ENCODE measurements around the gene ABLIM3. TPM values are rescaled to one million over a fixed set of nuclear protein-coding genes. Genes with fewer than 3 reads are reported as not detected.
A peak's percentile ranks its signal among the peaks of the same experiment; 100 is the strongest.

The ABLIM3 gene
- 10 to 100 TPM in 1 of 8 experiments, 1 to 10 TPM in 5, under 1 TPM in 2; 0.18 to 28.7 (median 4.3) TPM for total RNA-seq

DNA sequence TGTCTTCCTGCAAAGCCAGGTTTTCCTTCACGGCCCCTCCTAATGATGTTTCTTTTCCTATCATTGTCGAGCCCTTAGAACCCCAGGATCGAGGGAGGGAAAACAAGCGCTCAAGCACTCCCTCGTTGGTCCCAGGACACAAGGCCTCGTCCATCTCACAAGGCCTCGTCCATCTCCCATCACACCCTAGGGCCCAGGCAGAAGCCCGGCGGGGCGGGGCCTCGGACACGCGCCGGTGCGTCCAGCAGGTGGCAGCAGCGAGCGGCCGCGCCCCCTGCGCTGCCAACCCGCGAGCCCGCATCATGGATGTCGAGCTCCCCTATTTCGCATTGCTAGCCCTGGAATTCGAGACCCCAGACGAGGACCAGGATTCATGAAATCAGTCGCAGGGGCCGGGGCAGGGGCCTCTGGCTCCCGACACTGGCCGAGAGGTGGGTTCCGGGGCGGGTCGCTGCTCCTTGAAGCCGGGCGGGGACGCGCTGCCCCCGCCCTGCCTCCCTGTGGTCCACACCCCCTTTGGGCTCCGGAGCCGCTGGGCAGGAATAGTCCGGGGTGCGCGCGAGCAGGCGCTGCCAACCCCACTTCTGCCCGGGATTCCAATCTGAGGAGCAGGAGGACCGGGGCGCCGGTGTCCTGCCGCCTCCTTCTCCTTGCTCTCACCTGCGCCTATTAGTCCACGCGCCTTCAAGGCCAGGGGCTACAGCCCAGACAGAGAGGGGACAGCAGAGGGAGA is at the start of gene ABLIM3:
TSS of gene ABLIM3 (plus strand) at position 270 of the 733 bp plus-strand sequence. CDS start 603 bp downstream, outside the sequence.
- H3K27ac ChIP-seq, result no peak within 1 kb of the TSS
- H3K4me1 ChIP-seq (replicated peaks in 1 of 2), result peaks cover 3 to 13% of the 10 kb centered on the region in 2 donors
- 0 to 60% (median 23%) methylated on average over 1 to 23 of the region's 54 CpGs; no CpG with 5 or more reads in 2 of the 10 experiments for WGBS, 10 experiments
- ATAC-seq (replicated peaks in 6 of 8), result peak; percentile 84 to 98 (median 90)
- H3K4me3 ChIP-seq, result peak within 1 kb of the TSS; percentile 45 to 89 (median 64)
- in situ Hi-C loops (cut with MboI; ENCODE audit: low pct_unique_long_range_greater_than_20kb in 2 of 9, low sequenced_read_pairs in 9 of 9, unreplicated experiment in 9 of 9), result loop anchor here in 5 of 9 experiments (25.0 kb wide), 2 partner anchors 96 to 121 kb away; partner anchors contain the start of gene AFAP1L1 (in 2 of the 5)

DNA sequence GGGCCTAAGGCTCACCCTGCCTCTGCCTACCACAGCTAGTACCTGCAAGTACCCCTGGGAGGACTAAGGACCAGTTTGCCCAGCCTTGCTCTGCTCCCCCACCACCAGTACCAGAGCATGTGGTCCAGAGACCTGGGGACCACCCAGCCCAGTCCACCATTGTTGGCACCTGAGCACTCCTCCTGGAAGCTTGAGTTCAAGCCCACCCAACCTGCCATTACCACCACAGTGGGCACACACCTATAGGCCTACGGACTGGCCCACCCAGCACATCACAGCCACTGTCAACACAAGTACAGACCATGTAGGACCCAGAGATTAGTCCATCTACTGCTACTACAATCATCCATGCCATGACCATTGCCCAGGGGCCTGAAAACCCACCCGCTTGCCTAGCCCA is 47.7 kb upstream of the ABLIM3 start:
- ATAC-seq (replicated peaks in 6 of 8), result no peak
- Histone ChIP-seq H3K4me1 (replicated peaks in 1 of 2) (no peaks in the 10 kb centered on the region), H3K4me3 (no peak overlapping the region), H3K27ac (no peak overlapping the region)
- WGBS, 10 experiments, result 0 to 88% methylated on average over 1 of the region's 2 CpGs; no CpG with 5 or more reads in 8 of the 10 experiments
- in situ Hi-C loops (cut with MboI; ENCODE audit: low pct_unique_long_range_greater_than_20kb in 2 of 9, low sequenced_read_pairs in 9 of 9, unreplicated experiment in 9 of 9), result no loop called here

DNA sequence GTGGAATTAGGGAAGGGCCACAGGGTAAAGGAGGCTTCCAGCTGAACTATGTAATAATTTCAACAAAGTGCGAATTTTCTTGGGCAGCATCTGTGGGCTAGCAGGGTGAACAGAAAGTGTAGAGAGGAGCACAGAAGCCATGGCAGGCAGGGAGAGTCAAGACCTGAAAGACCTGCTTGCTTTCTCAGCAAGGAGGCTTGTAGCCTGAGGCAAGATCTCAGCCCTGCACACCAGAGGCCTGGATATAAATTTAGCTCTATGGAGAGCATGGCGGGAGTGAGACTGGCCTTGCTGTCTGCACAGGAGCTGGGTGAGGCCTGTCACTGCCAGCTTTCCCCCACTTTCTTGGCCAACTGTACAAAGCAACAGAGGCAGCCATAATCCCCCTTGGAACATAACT is 46.3 kb upstream of the ABLIM3 start:
- no peak for ATAC-seq (replicated peaks in 6 of 8)
- in situ Hi-C loops (cut with MboI; ENCODE audit: low pct_unique_long_range_greater_than_20kb in 2 of 9, low sequenced_read_pairs in 9 of 9, unreplicated experiment in 9 of 9), result no loop called here
- Histone ChIP-seq H3K4me3 (no peak overlapping the region), H3K4me1 (replicated peaks in 1 of 2) (no peaks in the 10 kb centered on the region), H3K27ac (no peak overlapping the region)
- WGBS, 10 experiments, result 20 to 100% (median 69%) methylated on average over 1 to 2 of the region's 2 CpGs; no CpG with 5 or more reads in 4 of the 10 experiments

DNA sequence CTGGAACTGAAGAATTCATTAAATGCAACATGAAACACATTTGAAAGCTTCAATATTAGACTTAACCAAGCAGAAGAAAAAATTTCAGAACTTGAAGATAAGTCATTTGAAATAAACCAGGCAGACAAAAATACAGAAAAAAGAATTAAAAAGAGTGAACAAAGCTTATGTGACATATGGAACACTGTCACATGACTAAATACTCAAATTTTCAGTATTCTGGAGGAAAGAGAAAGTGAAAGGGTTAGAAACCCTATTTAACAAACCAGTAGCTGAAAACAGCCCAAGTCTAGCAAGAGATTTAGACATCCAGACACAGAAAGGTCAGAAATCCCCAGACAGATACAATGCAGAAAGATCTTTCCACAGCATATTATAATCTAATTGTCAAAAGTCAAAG is 41.4 kb upstream of the ABLIM3 start:
- Histone ChIP-seq H3K4me1 (replicated peaks in 1 of 2) (no peaks in the 10 kb centered on the region), H3K4me3 (no peak overlapping the region), H3K27ac (no peak overlapping the region)
- ATAC-seq (replicated peaks in 6 of 8), result no peak
- in situ Hi-C loops (cut with MboI; ENCODE audit: low pct_unique_long_range_greater_than_20kb in 2 of 9, low sequenced_read_pairs in 9 of 9, unreplicated experiment in 9 of 9), result loop anchor here in 3 of 9 experiments (25.0 kb wide), 3 partner anchors 288 to 663 kb away; no protein-coding TSS in a partner anchor

DNA sequence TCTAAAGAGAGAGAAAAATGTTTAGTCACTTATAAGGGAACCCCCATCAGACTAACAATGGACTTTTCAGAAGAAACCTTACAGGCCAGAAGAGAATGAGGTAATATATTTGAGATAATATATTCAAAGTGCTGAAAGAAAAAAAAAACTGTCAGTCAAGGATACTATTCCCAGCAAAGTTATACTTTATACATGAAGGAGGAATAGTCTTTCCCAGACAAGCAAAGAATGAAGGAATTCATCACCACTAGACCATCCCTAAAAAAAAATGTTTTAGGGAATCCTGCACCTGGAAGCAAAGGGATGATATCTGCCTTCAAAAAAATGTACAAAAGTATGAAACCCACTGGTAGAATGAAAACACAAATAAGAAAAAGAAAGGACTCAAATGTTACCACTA is 41.0 kb upstream of the ABLIM3 start:
- ATAC-seq (replicated peaks in 6 of 8), result no peak
- in situ Hi-C loops (cut with MboI; ENCODE audit: low pct_unique_long_range_greater_than_20kb in 2 of 9, low sequenced_read_pairs in 9 of 9, unreplicated experiment in 9 of 9), result loop anchor here in 3 of 9 experiments (25.0 kb wide), 3 partner anchors 288 to 663 kb away; no protein-coding TSS in a partner anchor

DNA sequence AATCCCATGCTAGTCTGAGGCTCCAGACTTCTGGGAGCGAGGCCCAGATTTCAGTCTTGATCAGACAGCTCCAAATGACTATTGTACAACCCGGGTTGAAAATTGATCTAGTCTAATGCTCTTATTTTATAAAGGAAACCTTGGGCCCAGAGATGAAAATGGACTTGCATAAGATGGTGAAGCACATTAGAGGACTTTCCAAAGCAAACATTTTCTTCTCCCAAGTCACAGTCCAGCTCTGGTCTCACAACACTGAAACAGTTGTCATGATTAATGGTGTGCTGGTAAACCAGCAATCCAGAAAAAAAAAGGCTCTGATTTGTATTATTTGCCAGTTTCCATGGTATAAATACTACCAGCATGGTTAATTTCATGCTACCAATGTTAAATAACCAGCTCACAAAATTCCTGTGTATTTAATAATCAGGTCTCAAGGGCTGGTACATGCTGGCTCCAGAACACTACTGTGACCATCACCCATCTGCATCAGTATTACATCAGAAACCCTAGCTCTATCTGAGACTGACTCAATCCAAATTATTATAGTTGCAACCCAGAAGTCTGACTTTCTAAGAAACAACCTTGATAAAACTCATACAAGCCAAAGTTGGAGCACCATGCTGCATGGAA is 32.5 kb upstream of the ABLIM3 start:
- H3K27ac ChIP-seq, result no peak overlapping the region
- 60 to 100% (median 80%) methylated on average over 1 to 2 of the region's 2 CpGs; no CpG with 5 or more reads in 5 of the 10 experiments for WGBS, 10 experiments
- no peak for ATAC-seq (replicated peaks in 6 of 8)
- no peak overlapping the region for H3K4me3 ChIP-seq
- in situ Hi-C loops (cut with MboI; ENCODE audit: low pct_unique_long_range_greater_than_20kb in 2 of 9, low sequenced_read_pairs in 9 of 9, unreplicated experiment in 9 of 9), result loop anchor here in 3 of 9 experiments (25.0 kb wide), 3 partner anchors 296 to 671 kb away; no protein-coding TSS in a partner anchor
- H3K4me1 ChIP-seq (replicated peaks in 1 of 2), result no peaks in the 10 kb centered on the region

More for the DNA sequence above, 41.0 kb upstream of the ABLIM3 start:
- Histone ChIP-seq H3K27ac (no peak overlapping the region), H3K4me1 (replicated peaks in 1 of 2) (no peaks in the 10 kb centered on the region), H3K4me3 (no peak overlapping the region)

DNA sequence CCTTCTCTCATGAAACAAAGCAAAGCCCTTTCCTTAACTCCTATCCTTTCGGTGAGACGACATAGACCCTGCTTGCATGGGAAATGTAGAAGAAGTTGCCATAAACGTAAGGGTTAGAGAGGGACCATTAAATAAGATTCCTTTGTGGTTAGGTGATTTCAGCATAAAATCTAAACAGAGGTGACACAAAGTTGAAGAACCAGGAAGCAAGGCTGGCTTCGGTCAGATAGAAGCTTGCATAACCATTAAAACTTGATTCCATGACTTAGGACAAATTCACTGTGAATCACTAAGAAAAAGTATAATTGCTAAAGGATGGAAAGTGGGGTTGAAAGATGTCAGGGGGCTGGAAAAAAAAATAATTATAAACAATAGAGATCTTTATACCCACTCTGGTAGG is 30.9 kb upstream of the ABLIM3 start:
- ATAC-seq (replicated peaks in 6 of 8), result no peak
- Histone ChIP-seq H3K4me1 (replicated peaks in 1 of 2) (no peaks in the 10 kb centered on the region), H3K4me3 (no peak overlapping the region), H3K27ac (no peak overlapping the region)
- in situ Hi-C loops (cut with MboI; ENCODE audit: low pct_unique_long_range_greater_than_20kb in 2 of 9, low sequenced_read_pairs in 9 of 9, unreplicated experiment in 9 of 9), result loop anchor here in 5 of 9 experiments (10.0 to 25.0 kb wide), 5 partner anchors 56 to 673 kb away; no protein-coding TSS in a partner anchor
- 57 to 100% (median 80%) methylated on average over 1 to 4 of the region's 4 CpGs; no CpG with 5 or more reads in 1 of the 10 experiments for WGBS, 10 experiments

DNA sequence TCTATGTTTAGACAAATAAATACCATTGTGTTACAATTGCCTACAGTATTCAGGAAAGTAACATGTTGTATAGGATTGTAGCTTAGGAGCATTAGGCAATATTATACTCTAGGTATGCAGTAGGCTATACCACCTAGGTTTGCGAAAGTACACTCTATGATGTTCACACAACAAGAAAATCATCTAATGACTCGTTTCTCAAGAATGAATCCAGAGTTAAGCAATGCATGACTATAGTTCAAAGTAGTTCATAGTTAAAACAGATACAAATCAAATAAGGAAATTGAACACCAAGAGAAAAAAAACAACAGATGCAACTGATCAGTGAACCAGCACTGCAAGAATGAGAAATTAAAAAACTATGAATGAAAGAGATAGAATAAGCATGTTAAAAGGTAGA is 27.6 kb upstream of the ABLIM3 start:
- in situ Hi-C loops (cut with MboI; ENCODE audit: low pct_unique_long_range_greater_than_20kb in 2 of 9, low sequenced_read_pairs in 9 of 9, unreplicated experiment in 9 of 9), result loop anchor here in 5 of 9 experiments (10.0 to 25.0 kb wide), 5 partner anchors 59 to 676 kb away; no protein-coding TSS in a partner anchor
- Histone ChIP-seq H3K4me3 (no peak overlapping the region), H3K4me1 (replicated peaks in 1 of 2) (no peaks in the 10 kb centered on the region), H3K27ac (no peak overlapping the region)
- 22 to 100% (median 83%) methylated on average over 1 to 2 of the region's 2 CpGs; no CpG with 5 or more reads in 2 of the 10 experiments for WGBS, 10 experiments
- peak in 2 of 8 experiments; percentile 15 to 20 for ATAC-seq (replicated peaks in 6 of 8)

DNA sequence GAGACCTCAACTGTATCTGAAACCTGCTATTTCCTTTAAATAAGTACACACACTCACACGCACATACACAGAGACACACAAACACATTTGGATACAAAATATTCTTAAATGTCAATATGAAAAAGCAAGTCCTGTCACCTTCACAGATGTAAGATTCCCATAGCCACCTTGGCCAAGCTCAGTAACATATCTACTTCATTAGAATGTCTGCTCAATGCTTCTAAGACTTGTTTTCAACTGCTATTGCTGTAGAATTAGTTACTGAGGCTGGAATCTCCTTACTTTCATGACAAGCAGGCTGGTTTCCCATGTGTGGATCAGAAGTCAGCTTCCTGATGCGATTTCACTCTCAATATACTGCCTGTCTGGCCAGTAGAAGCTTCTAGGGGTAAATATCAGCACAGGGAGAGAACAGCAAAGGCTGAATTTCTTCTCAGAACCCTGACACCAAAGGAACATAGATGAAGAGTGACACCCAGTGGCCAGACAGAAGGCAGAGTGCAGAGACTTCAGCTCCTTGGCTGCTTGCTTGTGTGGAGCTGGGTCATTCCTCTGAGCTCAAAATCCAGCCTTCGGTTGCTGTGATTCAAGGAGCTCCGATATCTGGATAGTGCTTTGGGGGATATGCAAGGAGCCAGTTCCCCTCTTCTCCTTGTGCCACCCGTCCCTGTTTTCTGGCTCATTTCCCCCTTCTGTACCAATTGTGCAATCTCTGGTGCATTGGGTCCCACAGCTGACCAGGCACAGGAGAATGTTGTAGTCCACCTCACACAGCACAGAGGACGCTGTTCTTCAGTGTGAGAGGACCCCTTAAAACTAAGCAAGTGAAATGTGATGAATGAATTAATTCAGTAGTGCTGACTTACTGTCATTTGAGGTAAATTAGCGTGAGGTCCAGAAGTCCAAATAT is 26.6 kb upstream of the ABLIM3 start:
- ATAC-seq (replicated peaks in 6 of 8), result peak; percentile 83 to 100 (median 96)
- H3K27ac ChIP-seq, result no peak overlapping the region
- H3K4me3 ChIP-seq, result no peak overlapping the region
- in situ Hi-C loops (cut with MboI; ENCODE audit: low pct_unique_long_range_greater_than_20kb in 2 of 9, low sequenced_read_pairs in 9 of 9, unreplicated experiment in 9 of 9), result loop anchor here in 5 of 9 experiments (10.0 to 25.0 kb wide), 5 partner anchors 60 to 677 kb away; no protein-coding TSS in a partner anchor
- WGBS, 10 experiments, result 20 to 100% (median 64%) methylated on average over 1 to 5 of the region's 7 CpGs
- H3K4me1 ChIP-seq (replicated peaks in 1 of 2), result no peaks in the 10 kb centered on the region

DNA sequence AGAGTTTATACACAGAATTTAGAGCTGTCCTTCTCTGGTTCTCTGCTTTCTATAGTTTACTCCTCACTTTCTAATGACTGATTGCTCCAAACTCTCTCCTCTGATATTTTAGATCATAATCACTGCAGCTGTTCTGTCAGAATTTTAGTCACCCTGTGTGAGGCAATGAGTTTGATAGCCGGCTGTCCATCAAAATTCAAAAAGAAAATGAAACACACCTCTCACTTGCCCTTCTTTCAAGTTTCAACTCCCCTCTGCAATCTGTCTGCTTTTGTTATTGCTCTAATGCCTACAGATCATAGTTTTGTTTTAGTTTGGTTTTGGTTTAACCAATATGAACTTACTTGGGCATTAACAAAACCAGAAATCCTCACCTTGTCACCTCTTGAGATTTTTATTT is 23.3 kb upstream of the ABLIM3 start:
- Histone ChIP-seq H3K4me3 (no peak overlapping the region), H3K27ac (no peak overlapping the region), H3K4me1 (replicated peaks in 1 of 2) (no peaks in the 10 kb centered on the region)
- ATAC-seq (replicated peaks in 6 of 8), result no peak
- in situ Hi-C loops (cut with MboI; ENCODE audit: low pct_unique_long_range_greater_than_20kb in 2 of 9, low sequenced_read_pairs in 9 of 9, unreplicated experiment in 9 of 9), result loop anchor here in 5 of 9 experiments (10.0 to 25.0 kb wide), 5 partner anchors 63 to 681 kb away; no protein-coding TSS in a partner anchor
- 60 to 100% (median 83%) methylated on average over 1 of the region's 1 CpG; no CpG with 5 or more reads in 3 of the 10 experiments for WGBS, 10 experiments

DNA sequence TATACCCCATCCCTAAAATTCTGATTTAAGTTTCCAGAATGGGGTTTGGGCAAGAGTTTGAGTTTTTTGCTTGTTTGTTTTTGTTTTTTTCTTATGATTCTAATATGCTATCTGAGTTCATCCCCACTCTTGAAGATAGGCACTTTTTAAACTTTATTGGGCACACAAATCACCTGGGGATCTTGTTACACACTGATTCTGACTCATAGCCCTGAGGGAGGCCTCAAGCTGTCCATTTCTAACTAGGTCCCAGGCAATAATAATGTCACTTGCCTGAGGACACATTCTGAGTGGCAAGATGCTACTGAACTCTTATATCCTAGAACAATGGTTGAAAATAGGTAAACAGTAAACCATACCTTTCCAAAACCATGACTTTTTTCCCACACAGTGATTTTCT is 22.8 kb upstream of the ABLIM3 start:
- Histone ChIP-seq H3K4me1 (replicated peaks in 1 of 2) (no peaks in the 10 kb centered on the region), H3K4me3 (no peak overlapping the region), H3K27ac (no peak overlapping the region)
- in situ Hi-C loops (cut with MboI; ENCODE audit: low pct_unique_long_range_greater_than_20kb in 2 of 9, low sequenced_read_pairs in 9 of 9, unreplicated experiment in 9 of 9), result loop anchor here in 5 of 9 experiments (10.0 to 25.0 kb wide), 5 partner anchors 64 to 681 kb away; no protein-coding TSS in a partner anchor
- ATAC-seq (replicated peaks in 6 of 8), result peak in 1 of 8 experiments; percentile 20

DNA sequence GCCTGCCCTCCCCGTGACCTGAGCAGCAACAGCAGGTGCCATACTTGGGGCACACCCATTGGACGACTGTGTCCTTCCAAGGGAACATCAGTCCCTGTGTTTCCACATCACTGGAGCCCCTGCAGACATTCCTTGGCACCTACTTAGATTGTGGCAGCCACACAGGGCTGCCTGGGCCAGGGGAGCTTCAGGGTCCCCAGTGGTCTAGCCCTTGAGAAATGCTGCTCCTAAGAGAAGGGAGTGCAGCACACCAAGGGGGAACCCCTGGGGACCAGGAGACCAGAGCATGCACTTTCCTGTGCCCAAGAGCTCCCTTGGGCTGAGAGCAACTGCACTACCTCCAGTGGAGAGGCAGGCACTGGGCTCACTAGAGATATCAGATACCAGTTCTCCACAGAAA is 20.1 kb upstream of the ABLIM3 start:
- no peaks in the 10 kb centered on the region for H3K4me1 ChIP-seq (replicated peaks in 1 of 2)
- 20 to 29% (median 20%) methylated on average over 1 of the region's 2 CpGs; no CpG with 5 or more reads in 7 of the 10 experiments for WGBS, 10 experiments
- H3K4me3 ChIP-seq, result no peak overlapping the region
- in situ Hi-C loops (cut with MboI; ENCODE audit: low pct_unique_long_range_greater_than_20kb in 2 of 9, low sequenced_read_pairs in 9 of 9, unreplicated experiment in 9 of 9), result loop anchor here in 3 of 9 experiments (25.0 kb wide), 3 partner anchors 309 to 684 kb away; no protein-coding TSS in a partner anchor
- H3K27ac ChIP-seq, result no peak overlapping the region
- ATAC-seq (replicated peaks in 6 of 8), result peak in 1 of 8 experiments; percentile 12
